Measurements from ENCODE around the gene MT1M.

DNA sequence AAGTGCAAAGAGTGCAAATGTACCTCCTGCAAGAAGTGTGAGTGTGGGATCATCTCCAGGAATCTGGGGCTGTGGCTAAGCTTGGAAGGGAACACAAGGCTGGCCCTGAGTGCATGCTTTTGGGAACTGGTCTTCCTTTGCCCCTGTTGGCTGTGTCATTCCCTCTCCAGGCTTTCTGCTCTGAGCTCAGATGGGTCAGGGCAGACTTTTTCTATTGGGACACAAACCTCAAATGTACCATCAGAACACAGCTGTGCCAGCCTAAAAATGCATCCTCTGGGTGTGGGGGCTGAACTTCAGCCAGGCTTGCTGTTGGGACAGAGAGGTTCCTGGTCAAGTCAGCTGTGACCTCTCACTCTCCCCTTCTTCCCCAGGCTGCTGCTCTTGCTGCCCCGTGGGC lies 20.1 kb downstream of the MT1M start:
- TF ChIP-seq, protein P1, sequence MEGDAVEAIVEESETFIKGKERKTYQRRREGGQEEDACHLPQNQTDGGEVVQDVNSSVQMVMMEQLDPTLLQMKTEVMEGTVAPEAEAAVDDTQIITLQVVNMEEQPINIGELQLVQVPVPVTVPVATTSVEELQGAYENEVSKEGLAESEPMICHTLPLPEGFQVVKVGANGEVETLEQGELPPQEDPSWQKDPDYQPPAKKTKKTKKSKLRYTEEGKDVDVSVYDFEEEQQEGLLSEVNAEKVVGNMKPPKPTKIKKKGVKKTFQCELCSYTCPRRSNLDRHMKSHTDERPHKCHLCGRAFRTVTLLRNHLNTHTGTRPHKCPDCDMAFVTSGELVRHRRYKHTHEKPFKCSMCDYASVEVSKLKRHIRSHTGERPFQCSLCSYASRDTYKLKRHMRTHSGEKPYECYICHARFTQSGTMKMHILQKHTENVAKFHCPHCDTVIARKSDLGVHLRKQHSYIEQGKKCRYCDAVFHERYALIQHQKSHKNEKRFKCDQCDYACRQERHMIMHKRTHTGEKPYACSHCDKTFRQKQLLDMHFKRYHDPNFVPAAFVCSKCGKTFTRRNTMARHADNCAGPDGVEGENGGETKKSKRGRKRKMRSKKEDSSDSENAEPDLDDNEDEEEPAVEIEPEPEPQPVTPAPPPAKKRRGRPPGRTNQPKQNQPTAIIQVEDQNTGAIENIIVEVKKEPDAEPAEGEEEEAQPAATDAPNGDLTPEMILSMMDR (conservative IDR thresholded peaks at IDR 0.05 in 1 of 2, IDR thresholded peaks at IDR 0.05 in 1 of 2; ENCODE audit: low read depth in 1 of 2, low read length in 2 of 2) = no peak
- no peak for TF ChIP-seq EZH2 (IDR thresholded peaks at IDR 0.05; ENCODE audit: low read length, missing control alignments)
